H1 (cell line): ENCODE data around the gene ST6GALNAC3. TPM values are rescaled to one million over a fixed set of nuclear protein-coding genes. Genes with fewer than 3 reads are reported as not detected.

Experiments
- CTCF ChIA-PET: fragments of 300-600 bp; sonication (Branson Sonifier 250); formaldehyde crosslinking; loops from one replicate; lab custom pipeline; 2021; ENCODE audit not compliant: partially characterized antibody; lab: Charles Lee
- POLR2A ChIA-PET: fragments of 300-600 bp; sonication (Branson Sonifier 250); formaldehyde crosslinking; loops from one replicate; lab custom pipeline; 2021; ENCODE audit warnings: inconsistent platforms; ENCODE audit not compliant: partially characterized antibody; lab: Charles Lee
- DNase-seq, 2 experiments: peaks; one replicate each; pipeline versions ENCODE4 v3.0.0 to v3.0.0-alpha.2; 2010 to 2022; ENCODE audit warnings: low spot score in 2 of 2, low read depth in 1 of 2, mixed read lengths in 1 of 2
- FAIRE-seq: peaks from 2 replicates; lab custom pipeline; 2011; peaks lifted over from hg19 to GRCh38; lab: Jason Lieb, UNC
- H2AFZ ChIP-seq: 2 replicates; pipeline ENCODE4 v1.8.1; 2012; ENCODE audit warnings: low read length, inconsistent platforms
- H2AK5ac ChIP-seq: 2 replicates; pipeline ENCODE4 v1.6.1; 2013; ENCODE audit warnings: low read depth, low read length
- H2BK120ac ChIP-seq: replicated peaks from 2 replicates; pipeline ENCODE3; 2013; ENCODE audit warnings: low read depth, low read length, inconsistent platforms
- H2BK12ac ChIP-seq: 2 replicates; pipeline ENCODE4 v1.6.1; 2013; ENCODE audit warnings: low read depth, low read length
- H2BK15ac ChIP-seq: 2 replicates; pipeline ENCODE4 v1.6.1; 2013; ENCODE audit warnings: low read length
- H2BK20ac ChIP-seq: 2 replicates; pipeline ENCODE4 v1.6.1; 2013; ENCODE audit warnings: low read length
- H2BK5ac ChIP-seq: 2 replicates; pipeline ENCODE4 v1.6.1; 2013; ENCODE audit warnings: low read depth, low read length
- H3K14ac ChIP-seq: 2 replicates; pipeline ENCODE4 v1.6.1; 2013; ENCODE audit warnings: inconsistent platforms; ENCODE audit not compliant: insufficient read length
- H3K18ac ChIP-seq: 2 replicates; pipeline ENCODE4 v1.6.1; 2013; ENCODE audit warnings: low read length; ENCODE audit errors: extremely low read depth
- H3K23ac ChIP-seq: 2 replicates; pipeline ENCODE4 v1.6.1; 2013; ENCODE audit warnings: inconsistent platforms; ENCODE audit not compliant: insufficient read length
- H3K23me2 ChIP-seq: 2 replicates; pipeline ENCODE4 v1.6.1; 2013; ENCODE audit warnings: low read depth, low read length
- H3K27ac ChIP-seq: 2 replicates; pipeline ENCODE4 v1.6.1; 2011; ENCODE audit warnings: low read depth, low read length, inconsistent platforms
- H3K27me3 ChIP-seq, 4 experiments: replicated peaks in 1 of 4; 1 replicate in 1 of 4; 2 replicates in 3 of 4; pipeline versions ENCODE4 v1.6.1 to v1.8.1; 2011 to 2013; ENCODE audit warnings: low read length in 3 of 4, mild to moderate bottlenecking in 3 of 4, inconsistent platforms in 2 of 4, mixed read lengths in 2 of 4, moderate library complexity in 1 of 4; ENCODE audit not compliant: control insufficient read depth in 3 of 4, insufficient read depth in 3 of 4; ENCODE audit errors: extremely low read depth in 1 of 4
- H3K36me3 ChIP-seq, 4 experiments: 2 replicates each; pipeline versions ENCODE4 v1.6.1 to v1.8.1; 2011 to 2013; ENCODE audit warnings: mild to moderate bottlenecking in 4 of 4, low read length in 3 of 4, moderate library complexity in 2 of 4, control low read depth in 1 of 4, inconsistent platforms in 1 of 4; ENCODE audit not compliant: insufficient read depth in 4 of 4, control insufficient read depth in 2 of 4
- H3K4ac ChIP-seq: replicated peaks from 2 replicates; pipeline ENCODE3; 2013; ENCODE audit warnings: low read length, low read depth, mixed read lengths, inconsistent platforms; ENCODE audit not compliant: insufficient read length
- H3K4me1 ChIP-seq, 4 experiments: replicated peaks in 1 of 4; 1 replicate in 1 of 4; 2 replicates in 3 of 4; pipeline versions ENCODE4 v1.6.1 to v1.8.1; 2011 to 2013; ENCODE audit warnings: low read length in 3 of 4, inconsistent platforms in 2 of 4, mixed read lengths in 1 of 4; ENCODE audit not compliant: insufficient read depth in 4 of 4, control insufficient read depth in 3 of 4
- H3K4me2 ChIP-seq, 2 experiments: 2 replicates each; pipeline versions ENCODE4 v1.6.1 to v1.8.1; 2011 to 2013; ENCODE audit warnings: low read depth in 2 of 2, low read length in 2 of 2, control low read depth in 1 of 2, inconsistent platforms in 1 of 2, mild to moderate bottlenecking in 1 of 2; ENCODE audit not compliant: insufficient read depth in 1 of 2
- H3K4me3 ChIP-seq, 4 experiments: fragments of 200-600, 300-600 bp in 1 of 4; sonication (generic), shearing (Covaris generic), sonication (Bioruptor Twin) in 1 of 4; 2 replicates each; pipeline versions ENCODE4 v1.5.1 to v1.8.1; 2011 to 2016; ENCODE audit warnings: low read length in 4 of 4, low read depth in 3 of 4, control low read depth in 2 of 4, inconsistent platforms in 2 of 4, mild to moderate bottlenecking in 2 of 4, mixed read lengths in 1 of 4, moderate library complexity in 1 of 4; ENCODE audit not compliant: insufficient read depth in 2 of 4; ENCODE audit errors: extremely low read depth in 1 of 4
- H3K56ac ChIP-seq: replicated peaks from 2 replicates; pipeline ENCODE3; 2013; ENCODE audit warnings: low read depth, mild to moderate bottlenecking, mixed read lengths, low read length, inconsistent platforms; ENCODE audit not compliant: insufficient read length
- H3K79me1 ChIP-seq: 2 replicates; pipeline ENCODE4 v1.6.1; 2013; ENCODE audit warnings: low read depth, low read length, control low read depth
- H3K79me2 ChIP-seq, 2 experiments: 2 replicates each; pipeline versions ENCODE4 v1.6.1 to v1.8.1; 2012 to 2013; ENCODE audit warnings: low read length in 2 of 2, mild to moderate bottlenecking in 2 of 2, inconsistent platforms in 1 of 2; ENCODE audit not compliant: insufficient read depth in 2 of 2, control insufficient read depth in 1 of 2
- H3K9ac ChIP-seq, 4 experiments: replicated peaks in 1 of 4; 1 replicate in 1 of 4; 2 replicates in 3 of 4; pipeline versions ENCODE4 v1.6.1 to v1.8.1; 2011 to 2013; ENCODE audit warnings: low read depth in 3 of 4, low read length in 3 of 4, control low read depth in 2 of 4, mild to moderate bottlenecking in 2 of 4, moderate library complexity in 2 of 4, inconsistent platforms in 1 of 4; ENCODE audit errors: extremely low read depth in 1 of 4
- H3K9me3 ChIP-seq, 2 experiments: 2 replicates each; pipeline versions ENCODE4 v1.6.1 to v1.8.1; 2012 to 2013; ENCODE audit warnings: mild to moderate bottlenecking in 2 of 2, moderate library complexity in 2 of 2, control low read depth in 1 of 2, inconsistent platforms in 1 of 2, low read depth in 1 of 2, low read length in 1 of 2, mixed read lengths in 1 of 2; ENCODE audit not compliant: insufficient read depth in 2 of 2
- H4K20me1 ChIP-seq, 2 experiments: replicated peaks in 1 of 2; 2 replicates each; pipeline versions ENCODE3 to v1.8.1; 2011 to 2013; ENCODE audit warnings: inconsistent platforms in 2 of 2, low read length in 2 of 2, mild to moderate bottlenecking in 1 of 2; ENCODE audit not compliant: insufficient read depth in 2 of 2, control insufficient read depth in 1 of 2
- H4K5ac ChIP-seq: 2 replicates; pipeline ENCODE4 v1.6.1; 2013; ENCODE audit warnings: low read length, low read depth, mixed read lengths, inconsistent platforms; ENCODE audit not compliant: insufficient read length
- H4K8ac ChIP-seq: 2 replicates; pipeline ENCODE4 v1.8.0; 2013; ENCODE audit warnings: mild to moderate bottlenecking, moderate library complexity, low read length, inconsistent platforms; ENCODE audit not compliant: insufficient read depth; ENCODE audit errors: extremely low read depth
- H4K91ac ChIP-seq: replicated peaks from 2 replicates; pipeline ENCODE3; 2013; ENCODE audit warnings: low read length, mixed read lengths, inconsistent platforms; ENCODE audit not compliant: insufficient read length
- CREB1 ChIP-seq: IDR thresholded peaks from 2 replicates; pipeline ENCODE4 v1.6.1; 2012; ENCODE audit warnings: inconsistent platforms
- HDAC2 ChIP-seq, 2 experiments: fragments of 300-600 bp in 1 of 2; sonication (generic) in 1 of 2; IDR thresholded peaks; 2 replicates each; pipeline ENCODE4 v1.6.1; 2011 to 2012; ENCODE audit warnings: low read depth in 2 of 2, low read length in 2 of 2, mild to moderate bottlenecking in 2 of 2, moderate library complexity in 2 of 2, borderline replicate concordance in 1 of 2, inconsistent platforms in 1 of 2
- KDM1A ChIP-seq: fragments of 200-600, 300-600 bp; sonication (generic); IDR thresholded peaks from 2 replicates; pipeline ENCODE4 v1.7.1; 2016; ENCODE audit warnings: mild to moderate bottlenecking, low read length, borderline replicate concordance
- SUZ12 ChIP-seq: fragments of 200-600 bp; sonication (generic); IDR thresholded peaks from 2 replicates; pipeline ENCODE4 v1.6.1; 2012; ENCODE audit warnings: mild to moderate bottlenecking, inconsistent platforms, low read length, moderate library complexity, mixed read lengths
- USF2 ChIP-seq: IDR thresholded peaks from 2 replicates; pipeline ENCODE4 v1.6.1; 2011; ENCODE audit warnings: low read length, improper control_type of control experiment
- WGBS, 2 experiments: shearing (Covaris generic) in 1 of 2; methylation state at CpG; one replicate each; pipeline versions ENCODE4 v1.1.6 to v1.1.7; 2013 to 2015; ENCODE audit warnings: low lambda C conversion rate in 2 of 2, mixed read lengths in 2 of 2, inconsistent platforms in 1 of 2, low coverage in 1 of 2, missing lambda C conversion rate in 1 of 2; ENCODE audit not compliant: insufficient replicate concordance in 2 of 2, insufficient coverage in 1 of 2, insufficient read length in 1 of 2; ENCODE audit errors: extremely low coverage in 1 of 2, missing lambda C conversion rate in 1 of 2; 5-methylcytosine and 5-hydroxymethylcytosine counted together
- polyA plus RNA-seq, 7 experiments: library from polyadenylated mRNA; depleted of rRNA in 3 of 7; stranded (reverse) in 5 of 7; unstranded in 2 of 7; fragments of >200 nt in 5 of 7; fragments of 200-250 nt in 2 of 7; gene quantifications; 1 replicate in 5 of 7; 2 replicates in 1 of 7; 4 replicates in 1 of 7; pipeline versions ENCODE4 v1.2.1 to v1.2.3, GENCODE V29; 2011 to 2013; ENCODE audit warnings: missing spikeins in 2 of 7, mixed read lengths in 2 of 7
- total RNA-seq: library from RNA; stranded (reverse); fragmentation: NEBNext Ultra II Directional; extraction: Animal tissue kit (Norgen Biotek cat#: 25700); gene quantifications from 2 replicates; pipeline ENCODE4 v1.2.1, GENCODE V29; 2021

Gene ST6GALNAC3
- total and polyA plus RNA-seq, 2 of the 8 experiments (the other 6 are each of a cell fraction or from before 2014, with no cell fraction given) = 4.9 to 19.0 TPM

DNA sequence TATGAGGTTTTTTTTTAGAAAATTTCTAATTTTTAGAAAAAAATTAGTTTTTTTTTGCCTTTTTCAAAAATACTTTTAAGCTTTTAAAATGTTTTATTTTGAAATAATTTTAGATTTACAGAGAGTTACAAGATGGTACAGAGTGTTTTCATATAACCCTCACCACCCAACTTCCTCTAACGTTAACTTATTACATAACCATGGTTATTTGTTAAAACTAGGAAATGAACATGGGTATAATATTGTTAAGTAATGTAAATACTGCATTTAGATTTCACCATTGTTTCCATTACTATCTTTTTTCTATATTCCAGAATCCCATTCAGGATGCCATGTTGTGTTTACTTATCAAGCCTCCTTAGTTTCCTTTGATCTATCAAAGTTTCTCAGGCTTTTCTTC, 45.2 kb upstream of the ST6GALNAC3 start:
- H4K8ac ChIP-seq = no peak overlapping the region
- H2BK120ac ChIP-seq = no peak overlapping the region
- H3K56ac ChIP-seq = no peak overlapping the region
- no peak overlapping the region for H4K91ac ChIP-seq
- no peak overlapping the region for H4K5ac ChIP-seq
- H3K4ac ChIP-seq = no peak overlapping the region
- H3K4me2 ChIP-seq = no peak overlapping the region
- POLR2A ChIA-PET = no interaction called here
- no peak overlapping the region for H2BK5ac ChIP-seq
- no peak for DNase-seq
- no peaks in the 10 kb centered on the region for H3K36me3 ChIP-seq
- no peaks in the 10 kb centered on the region for H4K20me1 ChIP-seq
- H3K4me1 ChIP-seq = no peaks in the 10 kb centered on the region
- FAIRE-seq = no peak
- no peak overlapping the region for H3K9ac ChIP-seq
- 97% methylated on average over 1 of the region's 1 CpG; no CpG with 5 or more reads in 1 of the 2 experiments for WGBS, 2 experiments
- H3K27ac ChIP-seq = no peak overlapping the region
- no peak overlapping the region for H3K18ac ChIP-seq
- H3K79me1 ChIP-seq = no peaks in the 10 kb centered on the region
- no peak overlapping the region for H3K14ac ChIP-seq
- no peak overlapping the region for H3K23ac ChIP-seq
- no peaks in the 10 kb centered on the region for H3K9me3 ChIP-seq
- CTCF ChIA-PET = interaction anchor here (1.2 kb wide), 1 partner anchor 15 kb away, joined by 4 read pairs; no protein-coding TSS in a partner anchor
- H2AK5ac ChIP-seq = no peak overlapping the region
- H3K23me2 ChIP-seq = no peaks in the 10 kb centered on the region
- no peaks in the 10 kb centered on the region for H3K27me3 ChIP-seq
- H2AFZ ChIP-seq = no peak overlapping the region
- H3K79me2 ChIP-seq = no peaks in the 10 kb centered on the region
- H2BK20ac ChIP-seq = no peak overlapping the region
- no peak overlapping the region for H3K4me3 ChIP-seq
- no peak overlapping the region for H2BK15ac ChIP-seq
- H2BK12ac ChIP-seq = no peak overlapping the region
- no peak for TF ChIP-seq CREB1
- no peak for TF ChIP-seq KDM1A
- TF ChIP-seq SUZ12 = no peak
- TF ChIP-seq HDAC2 (IDR thresholded peaks at IDR 0.05; ENCODE audit: borderline replicate concordance in 1 of 2, low read depth in 2 of 2, low read length in 2 of 2) = no peak
- no peak for TF ChIP-seq USF2
